Breast epithelium (tissue), 4 donors: ENCODE results near the gene TFF3. TPM values are rescaled to one million over a fixed set of nuclear protein-coding genes. Genes with fewer than 3 reads are reported as not detected.

Experiments used
- DNase-seq, 2 donors: peaks; one replicate each; pipeline ENCODE4 v3.0.0-alpha.2; 2019; ENCODE audit warnings: low spot score in 2 of 2
- H3K27ac ChIP-seq, 2 donors: fragments of 200-600 bp; sonication (generic) in 1 of 2; one replicate each; pipeline ENCODE4 v1.5.1; 2016 to 2019; ENCODE audit warnings: mild to moderate bottlenecking in 1 of 2
- H3K27me3 ChIP-seq, 2 donors: fragments of 200-600 bp; sonication (generic) in 1 of 2; one replicate each; pipeline versions ENCODE4 v1.5.1 to v1.6.0; 2017 to 2019; ENCODE audit warnings: control low read depth in 1 of 2, mild to moderate bottlenecking in 1 of 2
- H3K36me3 ChIP-seq: fragments of 200-600 bp; one replicate; pipeline ENCODE4 v1.5.1; 2019
- H3K4me1 ChIP-seq, 2 donors: fragments of 200-600 bp; sonication (generic); one replicate each; pipeline ENCODE4 v1.5.1; 2016 to 2019; ENCODE audit warnings: control low read depth in 1 of 2
- H3K4me3 ChIP-seq, 3 donors: fragments of 200-600 bp; sonication (generic); 1 replicate in 2 of 3; 2 replicates in 1 of 3; pipeline ENCODE4 v1.5.1; 2016 to 2019; ENCODE audit warnings: mild to moderate bottlenecking in 3 of 3, moderate library complexity in 2 of 3
- H3K9me3 ChIP-seq, 2 donors: fragments of 200-600 bp; sonication (generic) in 1 of 2; one replicate each; pipeline ENCODE4 v1.5.1; 2016 to 2019; ENCODE audit warnings: control low read depth in 1 of 2
- CTCF ChIP-seq, 3 donors: fragments of 450-650 bp; IDR thresholded peaks; one replicate each; pipeline ENCODE4 v1.5.1; 2016 to 2017; ENCODE audit warnings: antibody characterized with exemption in 3 of 3, mild to moderate bottlenecking in 3 of 3, moderate library complexity in 3 of 3
- POLR2A ChIP-seq: fragments of 450-650 bp; IDR thresholded peaks from one replicate; pipeline ENCODE4 v1.6.1; 2016; ENCODE audit warnings: antibody characterized with exemption, mild to moderate bottlenecking, moderate library complexity
- POLR2AphosphoS5 ChIP-seq, 3 donors: sonication (generic); formaldehyde crosslinking; IDR thresholded peaks; one replicate each; pipeline ENCODE4 v1.6.1; 2017; ENCODE audit warnings: antibody characterized with exemption in 3 of 3
- intact Hi-C: fragments of 100-400 bp; cut with DNase I; formaldehyde crosslinking; loops from one replicate; pipeline ENCODE4 v1.15.1; 2023; ENCODE audit warnings: low total_unique reads
- total RNA-seq, 3 donors: library from RNA; depleted of rRNA; stranded (reverse); fragments of >200 nt; gene quantifications; one replicate each; pipeline ENCODE4 v1.1.0, GENCODE V29; 2016

TFF3 gene
- total RNA-seq, 3 donors from 2014 or later: 0.96 to 108 (median 11.4) TPM

- TF ChIP-seq POLR2AphosphoS5 (IDR thresholded peaks at IDR 0.05) (no peak), CTCF (IDR thresholded peaks at IDR 0.05) (no peak), POLR2A (no peak)
- Histone ChIP-seq H3K36me3 (peaks cover 4% of the 10 kb centered on the region), H3K9me3 (no peaks in the 10 kb centered on the region), H3K27me3 (no peaks in the 10 kb centered on the region), H3K4me1 (no peaks in the 10 kb centered on the region), H3K27ac (no peak overlapping the region), H3K4me3 (no peak overlapping the region)
- intact Hi-C loops: no loop called here
- no peak for DNase-seq
Measured at GRCh38 chr21:42291751-42292562, 23.3 kb downstream of the TFF3 start.

- Histone ChIP-seq H3K27me3 (no peaks in the 10 kb centered on the region), H3K4me3 (no peak overlapping the region), H3K4me1 (no peaks in the 10 kb centered on the region), H3K36me3 (peaks cover 4% of the 10 kb centered on the region), H3K27ac (no peak overlapping the region), H3K9me3 (no peaks in the 10 kb centered on the region)
- intact Hi-C loops: no loop called here
- no peak for TF ChIP-seq POLR2A
- TF ChIP-seq CTCF (IDR thresholded peaks at IDR 0.05): no peak
- no peak for TF ChIP-seq POLR2AphosphoS5 (IDR thresholded peaks at IDR 0.05)
- DNase-seq: no peak
Measured at GRCh38 chr21:42291003-42291750, 24.0 kb downstream of the TFF3 start.

- Histone ChIP-seq H3K4me3 (no peak overlapping the region), H3K4me1 (no peaks in the 10 kb centered on the region), H3K36me3 (peaks cover 4% of the 10 kb centered on the region), H3K27me3 (no peaks in the 10 kb centered on the region), H3K9me3 (no peaks in the 10 kb centered on the region), H3K27ac (no peak overlapping the region)
- intact Hi-C loops: no loop called here
- no peak for TF ChIP-seq POLR2A
- no peak for TF ChIP-seq CTCF (IDR thresholded peaks at IDR 0.05)
- no peak for TF ChIP-seq POLR2AphosphoS5 (IDR thresholded peaks at IDR 0.05)
- no peak for DNase-seq
Measured at GRCh38 chr21:42290505-42290904, 24.7 kb downstream of the TFF3 start.

- no peak overlapping the region for H3K27ac ChIP-seq
- H3K9me3 ChIP-seq: no peaks in the 10 kb centered on the region
- no peaks in the 10 kb centered on the region for H3K4me1 ChIP-seq
- intact Hi-C loops: no loop called here
- peaks cover 4% of the 10 kb centered on the region for H3K36me3 ChIP-seq
- no peak for DNase-seq
- no peaks in the 10 kb centered on the region for H3K27me3 ChIP-seq
- H3K4me3 ChIP-seq: no peak overlapping the region
- TF ChIP-seq CTCF (IDR thresholded peaks at IDR 0.05): no peak
- TF ChIP-seq POLR2AphosphoS5 (IDR thresholded peaks at IDR 0.05): peak in 1 of 3 donors; percentile 16
Measured at GRCh38 chr21:42289926-42290325, 25.3 kb downstream of the TFF3 start.

- TF ChIP-seq POLR2AphosphoS5 (IDR thresholded peaks at IDR 0.05) (no peak), CTCF (IDR thresholded peaks at IDR 0.05) (no peak), POLR2A (no peak)
- no peaks in the 10 kb centered on the region for H3K4me1 ChIP-seq
- no peak for DNase-seq
- intact Hi-C loops: no loop called here
- peaks cover 4% of the 10 kb centered on the region for H3K36me3 ChIP-seq
- no peaks in the 10 kb centered on the region for H3K9me3 ChIP-seq
- no peak overlapping the region for H3K27ac ChIP-seq
- H3K27me3 ChIP-seq: no peaks in the 10 kb centered on the region
- H3K4me3 ChIP-seq: no peak overlapping the region
Measured at GRCh38 chr21:42288962-42289361, 26.2 kb downstream of the TFF3 start.
